Measurements from ENCODE around the gene NFIB. TPM values are rescaled to one million over a fixed set of nuclear protein-coding genes. Genes with fewer than 3 reads are reported as not detected.

The NFIB gene
- polyA plus RNA-seq, 1 experiment: 0.47 TPM

- no peak for DNase-seq (ENCODE audit: low read depth)
- POLR2A ChIA-PET: no interaction called here
- no peaks in the 10 kb centered on the region for H3K27me3 ChIP-seq (ENCODE audit: control insufficient read depth, insufficient read depth, low read length)
- no peaks in the 10 kb centered on the region for H3K36me3 ChIP-seq (ENCODE audit: control insufficient read depth, insufficient read depth, low read length)
- TF ChIP-seq CTCF (IDR thresholded peaks at IDR 0.05; ENCODE audit: insufficient read depth, low read depth, low read length): no peak
- CTCF ChIA-PET: no interaction called here
- no peak overlapping the region for H3K4me3 ChIP-seq (ENCODE audit: low read depth, low read length)
These were observed 101.9 kb downstream of the NFIB start for GRCh38 chr9:14212077-14212476.

GRCh38 chr9:14211564-14211963, 102.4 kb downstream of the NFIB start:
- no peak for TF ChIP-seq CTCF (IDR thresholded peaks at IDR 0.05; ENCODE audit: insufficient read depth, low read depth, low read length)
- H3K36me3 ChIP-seq (ENCODE audit: control insufficient read depth, insufficient read depth, low read length): no peaks in the 10 kb centered on the region
- CTCF ChIA-PET: no interaction called here
- no peak for DNase-seq (ENCODE audit: low read depth)
- H3K4me3 ChIP-seq (ENCODE audit: low read depth, low read length): no peak overlapping the region
- POLR2A ChIA-PET: no interaction called here
- H3K27me3 ChIP-seq (ENCODE audit: control insufficient read depth, insufficient read depth, low read length): no peaks in the 10 kb centered on the region

GRCh38 chr9:14210428-14210827, 103.5 kb downstream of the NFIB start:
- DNase-seq (ENCODE audit: low read depth): no peak
- POLR2A ChIA-PET: no interaction called here
- Histone ChIP-seq H3K27me3 (ENCODE audit: control insufficient read depth, insufficient read depth, low read length) (no peaks in the 10 kb centered on the region), H3K4me3 (ENCODE audit: low read depth, low read length) (no peak overlapping the region), H3K36me3 (ENCODE audit: control insufficient read depth, insufficient read depth, low read length) (no peaks in the 10 kb centered on the region)
- no peak for TF ChIP-seq CTCF (IDR thresholded peaks at IDR 0.05; ENCODE audit: insufficient read depth, low read depth, low read length)
- CTCF ChIA-PET: no interaction called here

- DNase-seq (ENCODE audit: low read depth): no peak
- no peak for TF ChIP-seq CTCF (IDR thresholded peaks at IDR 0.05; ENCODE audit: insufficient read depth, low read depth, low read length)
- ChIA-PET POLR2A (no interaction called here), CTCF (no interaction called here)
- no peaks in the 10 kb centered on the region for H3K27me3 ChIP-seq (ENCODE audit: control insufficient read depth, insufficient read depth, low read length)
- no peak overlapping the region for H3K4me3 ChIP-seq (ENCODE audit: low read depth, low read length)
- no peaks in the 10 kb centered on the region for H3K36me3 ChIP-seq (ENCODE audit: control insufficient read depth, insufficient read depth, low read length)
These were observed 104.3 kb downstream of the NFIB start for GRCh38 chr9:14209399-14210345.

- CTCF ChIA-PET: no interaction called here
- no peaks in the 10 kb centered on the region for H3K27me3 ChIP-seq (ENCODE audit: control insufficient read depth, insufficient read depth, low read length)
- DNase-seq (ENCODE audit: low read depth): no peak
- TF ChIP-seq CTCF (IDR thresholded peaks at IDR 0.05; ENCODE audit: insufficient read depth, low read depth, low read length): no peak
- H3K4me3 ChIP-seq (ENCODE audit: low read depth, low read length): no peak overlapping the region
- POLR2A ChIA-PET: no interaction called here
- H3K36me3 ChIP-seq (ENCODE audit: control insufficient read depth, insufficient read depth, low read length): no peaks in the 10 kb centered on the region
These were observed 106.5 kb downstream of the NFIB start for GRCh38 chr9:14207352-14207995.

Measured in BJ (cell line).